CD8-positive, alpha-beta memory T cell (primary cell): ENCODE results near the gene MYL10. TPM values are rescaled to one million over a fixed set of nuclear protein-coding genes. Genes with fewer than 3 reads are reported as not detected.
A peak's percentile ranks its signal among the peaks of the same experiment; 100 is the strongest.

Experiments
- CTCF ChIA-PET: fragments of 350-600 bp; sonication (Branson Sonifier 250); formaldehyde crosslinking; loops from one replicate; lab custom pipeline; 2021; ENCODE audit warnings: antibody characterized with exemption; lab: Charles Lee
- POLR2A ChIA-PET: fragments of 350-600 bp; sonication (Branson Sonifier 250); formaldehyde crosslinking; loops from one replicate; lab custom pipeline; 2021; ENCODE audit warnings: antibody characterized with exemption; lab: Charles Lee
- DNase-seq, 5 donors: peaks; one replicate each; pipeline versions ENCODE4 v3.0.0 to v3.0.0-alpha.2; 2020 to 2022; ENCODE audit warnings: mixed read lengths in 1 of 5
- H3K27ac ChIP-seq: one replicate; pipeline ENCODE4 v1.7.0; 2013; ENCODE audit warnings: low read depth, mild to moderate bottlenecking, low read length, moderate library complexity
- H3K27me3 ChIP-seq: 2 replicates; pipeline ENCODE4 v1.7.0; 2013; ENCODE audit warnings: low read length, mild to moderate bottlenecking; ENCODE audit not compliant: insufficient read depth, poor library complexity, severe bottlenecking
- H3K36me3 ChIP-seq: 2 replicates; pipeline ENCODE4 v1.7.0; 2013; ENCODE audit warnings: mild to moderate bottlenecking, low read length, moderate library complexity; ENCODE audit not compliant: insufficient read depth
- H3K4me1 ChIP-seq: 2 replicates; pipeline ENCODE4 v1.7.0; 2013; ENCODE audit warnings: mild to moderate bottlenecking, low read length, moderate library complexity; ENCODE audit not compliant: insufficient read depth
- H3K4me3 ChIP-seq: 2 replicates; pipeline ENCODE4 v1.7.0; 2013; ENCODE audit warnings: mild to moderate bottlenecking, low read length
- H3K9me3 ChIP-seq: 2 replicates; pipeline ENCODE4 v1.7.0; 2013; ENCODE audit warnings: mild to moderate bottlenecking, low read length
- H3K27ac Mint-ChIP-seq, 8 donors: one replicate each; pipeline ENCODE4 v1.8.0; 2020 to 2021; ENCODE audit warnings: mixed read lengths in 8 of 8, mild to moderate bottlenecking in 6 of 8, inconsistent platforms in 3 of 8, moderate library complexity in 3 of 8
- H3K27me3 Mint-ChIP-seq, 2 donors: one replicate each; pipeline ENCODE4 v1.8.0; 2020 to 2021; ENCODE audit warnings: mixed read lengths in 2 of 2, mild to moderate bottlenecking in 1 of 2, moderate library complexity in 1 of 2
- H3K36me3 Mint-ChIP-seq, 3 donors: one replicate each; pipeline ENCODE4 v1.8.0; 2020 to 2021; ENCODE audit warnings: mixed read lengths in 3 of 3, inconsistent platforms in 1 of 3, mild to moderate bottlenecking in 1 of 3
- H3K4me1 Mint-ChIP-seq, 3 donors: one replicate each; pipeline ENCODE4 v1.8.0; 2020 to 2021; ENCODE audit warnings: mixed read lengths in 3 of 3, inconsistent platforms in 1 of 3, mild to moderate bottlenecking in 1 of 3
- H3K4me3 Mint-ChIP-seq, 7 donors: one replicate each; pipeline ENCODE4 v1.8.0; 2020 to 2021; ENCODE audit warnings: mixed read lengths in 7 of 7, mild to moderate bottlenecking in 6 of 7, moderate library complexity in 4 of 7, inconsistent platforms in 2 of 7
- H3K9me3 Mint-ChIP-seq, 5 donors: one replicate each; pipeline ENCODE4 v1.8.0; 2020 to 2022; ENCODE audit warnings: mixed read lengths in 5 of 5, mild to moderate bottlenecking in 3 of 5, moderate library complexity in 2 of 5, inconsistent platforms in 1 of 5
- polyA plus RNA-seq: library from polyadenylated mRNA; unstranded; fragments of 300-500 nt; fragmentation: Illumina TruSeq; gene quantifications from one replicate; pipeline ENCODE4 v1.2.3, GENCODE V29; 2021
- total RNA-seq, 2 experiments: library from RNA; stranded (reverse); gene quantifications; one replicate each; pipeline ENCODE4 v1.2.3, GENCODE V29; 2021

MYL10 gene
- total and polyA plus RNA-seq, 3 experiments from 2014 or later: not detected

DNA sequence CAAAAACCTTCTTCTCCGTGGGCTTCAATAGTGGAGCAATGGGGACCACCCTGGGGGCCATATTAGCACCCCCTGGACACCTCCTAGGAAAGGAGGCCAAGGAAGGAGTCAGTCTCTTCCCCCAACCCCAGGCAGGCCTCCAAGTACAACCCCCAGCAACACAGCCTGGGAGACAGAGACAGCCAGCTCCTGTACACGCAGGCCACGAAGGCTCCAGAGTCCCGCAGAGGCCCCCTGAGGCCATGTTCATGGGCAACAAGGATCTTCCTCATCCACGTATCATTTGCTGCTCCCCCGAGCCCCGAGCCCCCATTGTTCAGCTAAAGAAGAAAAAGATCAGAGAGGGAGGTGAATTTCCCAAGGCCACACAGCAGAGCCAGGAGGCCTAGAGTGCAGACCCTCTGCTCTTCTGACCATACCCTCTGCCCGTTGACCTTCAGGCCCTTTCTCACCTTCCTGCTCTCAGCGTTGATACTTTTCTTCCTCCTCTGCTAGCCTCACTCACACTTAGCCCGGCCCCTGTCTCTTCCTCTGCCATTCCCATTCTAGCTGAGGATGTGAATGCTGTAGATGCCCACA is 35.9 kb upstream of the MYL10 start:
- H3K27me3 Mint-ChIP-seq: peaks cover 5 to 19% of the 10 kb centered on the region in 2 donors
- no peaks in the 10 kb centered on the region for H3K36me3 ChIP-seq
- H3K27me3 ChIP-seq: no peaks in the 10 kb centered on the region
- H3K4me1 Mint-ChIP-seq: no peaks in the 10 kb centered on the region
- POLR2A ChIA-PET: no interaction called here
- H3K27ac Mint-ChIP-seq: no peak overlapping the region
- no peak overlapping the region for H3K27ac ChIP-seq
- no peak overlapping the region for H3K4me3 Mint-ChIP-seq
- no peaks in the 10 kb centered on the region for H3K9me3 ChIP-seq
- CTCF ChIA-PET: no interaction called here
- H3K4me3 ChIP-seq: no peak overlapping the region
- DNase-seq: no peak
- no peaks in the 10 kb centered on the region for H3K4me1 ChIP-seq
- peaks cover 0 to 9% (median 3%) of the 10 kb centered on the region in 5 donors for H3K9me3 Mint-ChIP-seq
- no peaks in the 10 kb centered on the region for H3K36me3 Mint-ChIP-seq

DNA sequence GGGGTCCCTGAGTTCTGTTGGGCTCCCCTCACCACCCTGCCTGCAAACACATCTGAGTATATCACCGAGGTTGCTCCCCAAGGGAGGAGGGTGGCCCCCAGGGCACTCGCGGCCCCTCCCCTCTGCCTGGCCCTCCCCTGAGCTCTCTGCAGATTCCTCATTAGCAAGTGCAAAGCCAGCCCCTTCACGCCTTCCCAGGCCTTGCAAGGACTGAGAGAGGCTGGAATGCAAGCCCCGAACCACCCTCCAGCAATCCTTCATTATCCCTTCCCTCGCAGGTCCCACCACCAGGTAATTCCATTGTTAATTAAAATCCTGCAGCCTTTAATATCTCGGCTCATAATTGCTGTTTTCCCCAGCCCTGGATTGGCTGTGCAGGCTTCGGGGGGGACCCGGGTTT is 35.3 kb upstream of the MYL10 start:
- no peak overlapping the region for H3K4me3 Mint-ChIP-seq
- H3K27ac ChIP-seq: no peak overlapping the region
- DNase-seq: no peak
- CTCF ChIA-PET: no interaction called here
- no peaks in the 10 kb centered on the region for H3K36me3 ChIP-seq
- no peaks in the 10 kb centered on the region for H3K4me1 Mint-ChIP-seq
- peaks cover 0 to 9% (median 3%) of the 10 kb centered on the region in 5 donors for H3K9me3 Mint-ChIP-seq
- H3K36me3 Mint-ChIP-seq: no peaks in the 10 kb centered on the region
- H3K4me1 ChIP-seq: no peaks in the 10 kb centered on the region
- H3K27ac Mint-ChIP-seq: no peak overlapping the region
- POLR2A ChIA-PET: no interaction called here
- peaks cover 5 to 19% of the 10 kb centered on the region in 2 donors for H3K27me3 Mint-ChIP-seq
- H3K9me3 ChIP-seq: no peaks in the 10 kb centered on the region
- H3K27me3 ChIP-seq: no peaks in the 10 kb centered on the region
- no peak overlapping the region for H3K4me3 ChIP-seq

DNA sequence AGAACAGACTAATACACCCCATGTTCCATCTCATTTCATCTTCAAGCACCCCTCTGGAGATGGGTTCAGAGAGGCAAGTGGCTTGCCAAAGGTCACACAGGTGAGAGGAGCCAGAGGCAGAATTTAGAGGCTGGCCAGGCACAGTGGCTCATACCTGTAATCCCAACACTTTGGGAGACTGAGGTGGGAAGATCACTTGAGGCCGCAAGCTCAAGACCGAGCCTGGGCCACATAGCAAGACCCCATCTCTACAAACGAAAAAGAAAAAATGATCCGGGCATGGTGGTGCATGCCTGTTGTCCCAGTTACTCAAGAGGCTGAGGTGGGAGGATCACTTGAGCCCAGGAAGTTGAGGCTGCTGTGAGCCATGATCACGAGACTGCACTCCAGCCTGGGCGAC is 34.7 kb upstream of the MYL10 start:
- H3K9me3 ChIP-seq: no peaks in the 10 kb centered on the region
- no peak overlapping the region for H3K27ac Mint-ChIP-seq
- H3K27ac ChIP-seq: no peak overlapping the region
- no peaks in the 10 kb centered on the region for H3K4me1 Mint-ChIP-seq
- no peaks in the 10 kb centered on the region for H3K36me3 ChIP-seq
- no peak overlapping the region for H3K4me3 ChIP-seq
- H3K9me3 Mint-ChIP-seq: peaks cover 0 to 9% (median 3%) of the 10 kb centered on the region in 5 donors
- no peaks in the 10 kb centered on the region for H3K4me1 ChIP-seq
- H3K27me3 Mint-ChIP-seq: peaks cover 7 to 24% of the 10 kb centered on the region in 2 donors
- H3K27me3 ChIP-seq: no peaks in the 10 kb centered on the region
- CTCF ChIA-PET: no interaction called here
- DNase-seq: no peak
- no peak overlapping the region for H3K4me3 Mint-ChIP-seq
- POLR2A ChIA-PET: no interaction called here
- no peaks in the 10 kb centered on the region for H3K36me3 Mint-ChIP-seq

DNA sequence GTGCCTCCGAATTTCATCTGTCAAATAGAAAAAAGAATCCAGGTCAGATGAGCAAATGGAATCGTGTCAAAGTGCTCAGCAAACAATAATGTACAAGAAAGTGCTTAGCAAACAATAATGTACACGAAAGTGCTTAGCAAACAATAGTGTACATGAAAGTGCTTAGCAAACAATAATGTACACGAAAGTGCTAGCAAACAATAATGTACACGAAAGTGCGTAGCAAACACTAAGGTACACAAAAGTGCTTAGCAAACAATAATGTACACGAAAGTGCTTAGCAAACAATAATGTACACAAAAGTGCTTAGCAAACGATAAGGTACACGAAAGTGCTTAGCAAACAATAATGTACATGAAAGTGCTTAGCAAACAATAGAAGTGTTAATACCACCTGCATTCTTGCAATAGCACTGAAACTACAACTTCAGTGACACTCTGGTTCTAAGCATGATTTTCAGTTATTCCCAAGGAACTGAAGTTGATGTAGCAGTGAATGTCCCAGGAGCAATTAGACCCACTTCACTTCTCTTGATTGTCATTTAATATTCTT is 33.4 kb upstream of the MYL10 start:
- Mint-ChIP-seq H3K27me3 (peaks cover 7 to 23% of the 10 kb centered on the region in 2 donors), H3K36me3 (no peaks in the 10 kb centered on the region), H3K9me3 (peaks cover 0 to 9% (median 2%) of the 10 kb centered on the region in 5 donors), H3K4me3 (no peak overlapping the region), H3K27ac (peak overlapping the region in 1 of 8 donors; percentile 55), H3K4me1 (no peaks in the 10 kb centered on the region)
- H3K4me3 ChIP-seq: no peak overlapping the region
- CTCF ChIA-PET: no interaction called here
- no peaks in the 10 kb centered on the region for H3K4me1 ChIP-seq
- no peaks in the 10 kb centered on the region for H3K27me3 ChIP-seq
- no peak overlapping the region for H3K27ac ChIP-seq
- POLR2A ChIA-PET: no interaction called here
- H3K9me3 ChIP-seq: no peaks in the 10 kb centered on the region
- H3K36me3 ChIP-seq: no peaks in the 10 kb centered on the region
- no peak for DNase-seq

DNA sequence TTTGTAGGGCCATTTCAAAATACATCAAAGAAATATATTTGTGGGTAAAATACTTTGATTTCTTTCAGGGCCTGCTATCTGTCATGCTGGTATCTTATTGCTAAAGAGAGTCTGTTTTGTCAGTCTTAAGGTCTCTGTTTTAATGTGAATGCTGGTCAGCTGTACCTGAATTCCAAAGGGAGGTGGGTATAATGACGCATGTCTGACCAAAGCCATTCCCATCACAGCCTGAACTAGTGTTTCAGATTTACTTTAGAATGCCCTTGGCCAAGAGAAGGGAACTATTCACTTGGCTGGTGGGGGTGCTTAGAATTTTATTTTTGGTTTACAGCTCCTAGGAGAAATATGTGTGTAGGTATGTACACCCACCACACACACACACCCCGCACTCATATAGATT is 30.6 kb upstream of the MYL10 start:
- no peak overlapping the region for H3K4me3 ChIP-seq
- CTCF ChIA-PET: no interaction called here
- Mint-ChIP-seq H3K36me3 (no peaks in the 10 kb centered on the region), H3K4me1 (no peaks in the 10 kb centered on the region), H3K27ac (no peak overlapping the region), H3K27me3 (peaks cover 8 to 23% of the 10 kb centered on the region in 2 donors), H3K9me3 (peaks cover 0 to 9% (median 2%) of the 10 kb centered on the region in 5 donors), H3K4me3 (no peak overlapping the region)
- H3K9me3 ChIP-seq: no peaks in the 10 kb centered on the region
- no peaks in the 10 kb centered on the region for H3K36me3 ChIP-seq
- no peak overlapping the region for H3K27ac ChIP-seq
- H3K4me1 ChIP-seq: no peaks in the 10 kb centered on the region
- POLR2A ChIA-PET: no interaction called here
- no peak for DNase-seq
- no peaks in the 10 kb centered on the region for H3K27me3 ChIP-seq

DNA sequence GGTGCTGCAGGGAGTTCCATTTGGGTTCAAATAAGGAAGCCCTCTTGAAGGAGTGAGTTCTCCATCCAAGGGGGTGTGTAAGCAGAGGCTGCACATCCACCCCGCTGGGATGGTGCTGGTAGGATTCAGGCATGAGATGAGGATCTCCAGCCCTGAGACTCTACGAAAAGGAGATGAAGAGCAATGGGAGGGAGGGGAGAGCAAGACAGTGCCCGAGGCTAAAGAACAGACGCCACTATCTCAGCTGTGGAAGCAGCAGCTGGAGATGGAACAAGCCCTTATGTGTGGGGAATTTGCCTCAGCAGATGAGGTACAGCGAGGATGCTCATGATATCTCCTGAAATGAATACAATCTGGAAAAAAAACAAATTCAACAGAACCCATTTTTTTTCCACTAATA is 28.1 kb upstream of the MYL10 start:
- ChIA-PET POLR2A (no interaction called here), CTCF (no interaction called here)
- no peaks in the 10 kb centered on the region for H3K4me1 ChIP-seq
- Mint-ChIP-seq H3K4me1 (no peaks in the 10 kb centered on the region), H3K36me3 (no peaks in the 10 kb centered on the region), H3K4me3 (no peak overlapping the region), H3K27me3 (peaks cover 14 to 31% of the 10 kb centered on the region in 2 donors), H3K9me3 (peaks cover 0 to under 1% (median 0%) of the 10 kb centered on the region in 5 donors), H3K27ac (no peak overlapping the region)
- no peak overlapping the region for H3K4me3 ChIP-seq
- no peaks in the 10 kb centered on the region for H3K36me3 ChIP-seq
- no peak overlapping the region for H3K27ac ChIP-seq
- H3K9me3 ChIP-seq: no peaks in the 10 kb centered on the region
- DNase-seq: no peak
- no peaks in the 10 kb centered on the region for H3K27me3 ChIP-seq

DNA sequence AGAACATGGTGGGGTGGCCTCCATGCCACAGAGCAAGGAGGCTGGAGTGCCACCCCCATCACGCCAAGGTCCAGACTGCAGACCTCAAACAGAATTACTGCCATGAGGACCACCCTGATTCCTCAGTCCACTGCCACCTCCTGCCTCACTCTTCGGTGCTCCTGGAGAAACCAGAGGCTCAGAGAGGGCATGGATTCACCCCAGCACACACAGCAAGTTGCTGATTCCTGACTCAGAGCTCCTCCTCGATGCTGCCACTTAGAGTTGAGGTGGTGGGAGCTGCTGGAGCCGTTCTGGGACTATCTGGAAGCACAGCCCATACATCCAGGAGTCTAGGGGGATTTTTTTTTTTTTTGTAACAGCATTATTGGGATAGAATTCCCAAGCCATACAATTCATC is 22.0 kb upstream of the MYL10 start:
- peaks cover 8 to 15% of the 10 kb centered on the region in 2 donors for H3K27me3 Mint-ChIP-seq
- Histone ChIP-seq H3K4me3 (no peak overlapping the region), H3K27ac (no peak overlapping the region), H3K4me1 (no peaks in the 10 kb centered on the region), H3K9me3 (no peaks in the 10 kb centered on the region), H3K27me3 (no peaks in the 10 kb centered on the region), H3K36me3 (no peaks in the 10 kb centered on the region)
- H3K9me3 Mint-ChIP-seq: no peaks in the 10 kb centered on the region
- no peak for DNase-seq
- ChIA-PET POLR2A (interaction anchor here (0.6 kb wide), 1 partner anchor 52 kb away, joined by 5 read pairs; no protein-coding TSS in a partner anchor), CTCF (no interaction called here)
- H3K27ac Mint-ChIP-seq: no peak overlapping the region
- H3K4me1 Mint-ChIP-seq: peaks cover 0 to 1% (median 0%) of the 10 kb centered on the region in 3 donors
- no peak overlapping the region for H3K4me3 Mint-ChIP-seq
- H3K36me3 Mint-ChIP-seq: no peaks in the 10 kb centered on the region

DNA sequence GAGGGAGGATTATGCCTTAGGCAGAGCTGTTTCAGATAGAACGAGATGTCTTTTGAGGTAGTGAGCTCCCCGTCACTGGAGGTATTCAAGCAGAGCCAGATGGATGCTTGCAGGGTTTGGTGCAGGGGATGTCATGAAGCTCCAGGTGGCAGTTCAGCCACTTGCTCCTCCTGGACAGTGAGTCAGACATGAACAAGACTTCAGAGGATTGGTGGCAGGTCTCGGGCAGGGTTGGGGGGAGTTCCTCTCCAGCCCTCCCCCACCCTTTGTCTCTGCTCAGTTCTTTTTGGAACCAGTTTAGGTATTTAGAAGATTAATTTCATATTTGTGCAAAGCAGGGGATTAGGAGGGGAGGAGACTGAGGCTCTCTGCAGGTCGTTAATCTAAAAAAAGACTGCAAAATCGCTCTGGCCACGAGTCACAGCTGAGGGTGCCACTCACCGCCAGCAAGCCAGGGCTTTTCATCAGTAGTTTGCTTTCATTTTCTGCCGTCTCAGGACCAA is 21.5 kb upstream of the MYL10 start:
- no peaks in the 10 kb centered on the region for H3K9me3 Mint-ChIP-seq
- Histone ChIP-seq H3K4me3 (no peak overlapping the region), H3K36me3 (no peaks in the 10 kb centered on the region), H3K9me3 (no peaks in the 10 kb centered on the region), H3K27ac (no peak overlapping the region), H3K4me1 (no peaks in the 10 kb centered on the region), H3K27me3 (no peaks in the 10 kb centered on the region)
- peaks cover 8 to 16% of the 10 kb centered on the region in 2 donors for H3K27me3 Mint-ChIP-seq
- H3K4me1 Mint-ChIP-seq: peaks cover 0 to 1% (median 0%) of the 10 kb centered on the region in 3 donors
- H3K27ac Mint-ChIP-seq: peak overlapping the region in 1 of 8 donors; percentile 75
- no peak for DNase-seq
- no peak overlapping the region for H3K4me3 Mint-ChIP-seq
- CTCF ChIA-PET: no interaction called here
- no peaks in the 10 kb centered on the region for H3K36me3 Mint-ChIP-seq
- POLR2A ChIA-PET: no interaction called here
